SU-DHL-6 (cell line): Measurements from ENCODE around the gene KRT79.

Experiments
- H2AFZ ChIP-seq: fragments of 200-600 bp; sonication (generic); 2 replicates; pipeline ENCODE4 v1.6.1; 2014; ENCODE audit warnings: low read depth, mild to moderate bottlenecking, moderate library complexity, mixed read lengths, antibody characterized with exemption, low read length; ENCODE audit not compliant: severe bottlenecking
- H3F3A ChIP-seq: fragments of 200-600 bp; shearing (Covaris generic); 2 replicates; pipeline ENCODE4 v1.6.0; 2016; ENCODE audit warnings: antibody characterized with exemption, mild to moderate bottlenecking; ENCODE audit not compliant: insufficient read depth
- H3K27ac ChIP-seq: fragments of 200-600 bp; sonication (generic); 2 replicates; pipeline ENCODE4 v1.5.1; 2016; ENCODE audit warnings: low read depth, mild to moderate bottlenecking, low read length, moderate library complexity, mixed read lengths
- H3K27me3 ChIP-seq: fragments of 200-600 bp; sonication (generic), shearing (Covaris generic); 2 replicates; pipeline ENCODE4 v1.6.0; 2014; ENCODE audit warnings: mild to moderate bottlenecking, low read length
- H3K36me3 ChIP-seq: fragments of 200-600 bp; sonication (generic); 2 replicates; pipeline ENCODE4 v1.6.1; 2014; ENCODE audit warnings: mild to moderate bottlenecking, low read length, mixed read lengths
- H3K4me2 ChIP-seq: fragments of 300-600, 200-600 bp; shearing (Covaris generic), sonication (generic); 2 replicates; pipeline ENCODE4 v1.6.0; 2014; ENCODE audit warnings: low read length, low read depth, mild to moderate bottlenecking; ENCODE audit not compliant: poor library complexity, severe bottlenecking
- H3K4me3 ChIP-seq: fragments of 200-600 bp; sonication (generic); 2 replicates; pipeline ENCODE4 v1.5.1; 2014; ENCODE audit warnings: antibody characterized with exemption, low read length, mild to moderate bottlenecking, mixed read lengths; ENCODE audit not compliant: insufficient read depth, poor library complexity, severe bottlenecking
- H3K79me2 ChIP-seq: fragments of 200-600 bp; sonication (generic); 2 replicates; pipeline ENCODE4 v1.6.1; 2014; ENCODE audit warnings: mild to moderate bottlenecking, low read length, moderate library complexity; ENCODE audit not compliant: insufficient read depth
- H3K9ac ChIP-seq: fragments of 200-600 bp; sonication (generic); 2 replicates; pipeline ENCODE4 v1.7.0; 2014; ENCODE audit warnings: mild to moderate bottlenecking, low read length
- H3K9me2 ChIP-seq: fragments of 200-600 bp; sonication (generic); replicated peaks from 2 replicates; pipeline ENCODE4 v1.6.1; 2014; ENCODE audit warnings: low read length; ENCODE audit not compliant: insufficient read depth
- H3K9me3 ChIP-seq: fragments of 200-600 bp; sonication (generic); 2 replicates; pipeline ENCODE4 v1.6.1; 2014; ENCODE audit warnings: low read length, mixed read lengths; ENCODE audit not compliant: insufficient read depth
- H4K20me1 ChIP-seq: fragments of 200-600 bp; sonication (generic); 2 replicates; pipeline ENCODE4 v1.6.1; 2014; ENCODE audit warnings: low read depth, mild to moderate bottlenecking, antibody characterized with exemption, low read length, moderate library complexity, mixed read lengths
- CTCF ChIP-seq: fragments of 200-600 bp; sonication (generic); IDR thresholded peaks from one replicate; pipeline ENCODE4 v1.5.1; 2017; ENCODE audit warnings: antibody characterized with exemption, mild to moderate bottlenecking, low read length, moderate library complexity; ENCODE audit not compliant: insufficient read depth, poor library complexity, severe bottlenecking
- EZH2phosphoT487 ChIP-seq: fragments of 200-600 bp; sonication (generic), shearing (Covaris generic); conservative IDR thresholded peaks from 2 replicates; pipeline ENCODE4 v1.6.1; 2018; ENCODE audit warnings: mild to moderate bottlenecking, antibody characterized with exemption, low read length, moderate library complexity, mixed read lengths

KRT79 gene

GRCh38 chr12:52792185-52793029 lies 41.7 kb downstream of the KRT79 start:
- no peak overlapping the region for H3K4me2 ChIP-seq
- no peaks in the 10 kb centered on the region for H4K20me1 ChIP-seq
- H3K9me3 ChIP-seq, result no peaks in the 10 kb centered on the region
- H3K4me3 ChIP-seq, result no peak overlapping the region
- no peaks in the 10 kb centered on the region for H3K27me3 ChIP-seq
- no peak overlapping the region for H3K27ac ChIP-seq
- no peaks in the 10 kb centered on the region for H3K9me2 ChIP-seq
- no peak overlapping the region for H3K9ac ChIP-seq
- H3K36me3 ChIP-seq, result no peaks in the 10 kb centered on the region
- no peak overlapping the region for H2AFZ ChIP-seq
- H3K79me2 ChIP-seq, result no peaks in the 10 kb centered on the region
- H3F3A ChIP-seq, result no peaks in the 10 kb centered on the region
- TF ChIP-seq EZH2phosphoT487, result no peak
- no peak for TF ChIP-seq CTCF

GRCh38 chr12:52791271-52792184 lies 42.6 kb downstream of the KRT79 start:
- H3K79me2 ChIP-seq, result no peaks in the 10 kb centered on the region
- no peak overlapping the region for H2AFZ ChIP-seq
- no peaks in the 10 kb centered on the region for H3K36me3 ChIP-seq
- no peaks in the 10 kb centered on the region for H4K20me1 ChIP-seq
- no peaks in the 10 kb centered on the region for H3K27me3 ChIP-seq
- TF ChIP-seq CTCF, result no peak
- no peak for TF ChIP-seq EZH2phosphoT487
- no peak overlapping the region for H3K9ac ChIP-seq
- no peak overlapping the region for H3K4me3 ChIP-seq
- no peak overlapping the region for H3K4me2 ChIP-seq
- H3K9me3 ChIP-seq, result no peaks in the 10 kb centered on the region
- no peaks in the 10 kb centered on the region for H3F3A ChIP-seq
- no peak overlapping the region for H3K27ac ChIP-seq
- H3K9me2 ChIP-seq, result no peaks in the 10 kb centered on the region

- H3K9ac ChIP-seq, result no peak overlapping the region
Observed at GRCh38 chr12:52790427-52791270, 43.5 kb downstream of the KRT79 start.

More at GRCh38 chr12:52790427-52791270, 43.5 kb downstream of the KRT79 start:
- Histone ChIP-seq H3K27me3 (no peaks in the 10 kb centered on the region), H3K27ac (no peak overlapping the region), H3K9me2 (no peaks in the 10 kb centered on the region), H3F3A (no peaks in the 10 kb centered on the region), H3K79me2 (no peaks in the 10 kb centered on the region), H4K20me1 (no peaks in the 10 kb centered on the region), H3K36me3 (no peaks in the 10 kb centered on the region), H3K9me3 (no peaks in the 10 kb centered on the region), H2AFZ (no peak overlapping the region), H3K4me2 (no peak overlapping the region), H3K4me3 (no peak overlapping the region)
- TF ChIP-seq EZH2phosphoT487 (no peak), CTCF (no peak)
